Adrenal gland (tissue), 12 donors: Measurements from ENCODE around the gene UBR1. TPM values are rescaled to one million over a fixed set of nuclear protein-coding genes. Genes with fewer than 3 reads are reported as not detected.

Experiments
- DNase-seq, 7 donors: peaks; one replicate each; pipeline ENCODE4 v3.0.0-alpha.2; 2019 to 2020
- H3K27ac ChIP-seq, 5 donors: fragments of 200-600 bp; sonication (generic) in 4 of 5; 1 replicate in 3 of 5; 2 replicates in 2 of 5; pipeline versions ENCODE4 v1.5.1 to v1.8.0; 2016 to 2020; ENCODE audit warnings: mild to moderate bottlenecking in 1 of 5
- H3K27me3 ChIP-seq: fragments of 200-600 bp; 2 replicates; pipeline ENCODE4 v1.8.0; 2021
- H3K36me3 ChIP-seq, 2 donors: fragments of 200-600 bp; replicated peaks in 1 of 2; 1 replicate in 1 of 2; 2 replicates in 1 of 2; pipeline versions ENCODE4 v1.5.1 to v1.8.0; 2018 to 2022
- H3K4me1 ChIP-seq, 2 donors: fragments of 200-600 bp; replicated peaks in 1 of 2; 1 replicate in 1 of 2; 2 replicates in 1 of 2; pipeline versions ENCODE4 v1.5.1 to v1.8.0; 2018 to 2021
- H3K4me3 ChIP-seq, 4 donors: fragments of 200-600 bp; sonication (generic) in 3 of 4; one replicate each; pipeline ENCODE4 v1.5.1; 2016 to 2018
- H3K9me3 ChIP-seq, 3 donors: fragments of 200-600 bp; sonication (generic) in 1 of 3; replicated peaks in 1 of 3; 1 replicate in 2 of 3; 2 replicates in 1 of 3; pipeline versions ENCODE4 v1.5.1 to v1.8.0; 2016 to 2021
- POLR2A ChIP-seq, 2 donors: fragments of 450-650 bp; IDR thresholded peaks; one replicate each; pipeline ENCODE4 v1.6.1; 2017; ENCODE audit warnings: antibody characterized with exemption in 2 of 2, mild to moderate bottlenecking in 2 of 2, moderate library complexity in 1 of 2
- WGBS, 4 donors: extraction: QIAGEN DNeasy Blood & Tissue Kit in 2 of 4; methylation state at CpG; one replicate each; pipeline versions ENCODE4 v1.1.5 to v1.1.7; 2013 to 2017; 5-methylcytosine and 5-hydroxymethylcytosine counted together
- intact Hi-C, 2 donors: fragments of 100-400 bp; cut with DNase I; formaldehyde crosslinking; loops; one replicate each; pipeline versions ENCODE4 v1.14.1 to v1.15.0; 2022 to 2023
- polyA plus RNA-seq, 3 donors: library from polyadenylated mRNA; stranded (reverse); fragments of 200-250 nt in 2 of 3; fragments of 350-450 nt in 1 of 3; fragmentation: Illumina TruSeq in 1 of 3; extraction: RNeasy Lipid Tissue Mini Kit (QIAGEN cat#74804) in 1 of 3; gene quantifications; one replicate each; pipeline ENCODE4 v1.2.3, GENCODE V29; 2013 to 2014
- total RNA-seq, 9 donors: library from RNA; depleted of rRNA in 4 of 9; stranded (reverse); fragments of >200 nt in 4 of 9; fragments of 120-200 nt in 1 of 9; fragmentation: NEBNext Ultra II Directional in 1 of 9; extraction: Animal tissue kit (Norgen Biotek cat#: 25700) in 1 of 9; gene quantifications; one replicate each; pipeline versions ENCODE4 v1.1.0 to v1.2.4, GENCODE V29; 2013 to 2023
- TF ChIP-seq, protein P1 (sequence below), 6 experiments: fragments of 450-650 bp in 4 of 6; fragments of 200-600 bp in 2 of 6; sonication (generic) in 1 of 6; IDR thresholded peaks; 1 replicate in 5 of 6; 2 replicates in 1 of 6; pipeline versions ENCODE4 v1.5.1 to v1.8.0; 2016 to 2021; ENCODE audit warnings: antibody characterized with exemption in 6 of 6, mild to moderate bottlenecking in 2 of 6, moderate library complexity in 1 of 6
- donor health status: healthy with polysubstance abuse.
- donor health status: Bipolar disorder and iron deficiency.
- donor health status: DM: yes; HTN: yes; CAD: no.
- donor health status: DM: no; HTN: no; CAD: no.
- donor health status: DM: no; HTN: no; CAD: no.
- donor health status: DM: yes; HTN: yes; CAD: no.

Gene UBR1
- total and polyA plus RNA-seq, 12 donors = 3.9 to 37.9 (median 21.6) TPM

GRCh38 chr15:43105077-43105736 is 631 bp downstream of the UBR1 start:
- peaks cover 0 to 11% of the 10 kb centered on the region in 2 donors for H3K36me3 ChIP-seq
- intact Hi-C loops = no loop called here
- TF ChIP-seq POLR2A (IDR thresholded peaks at IDR 0.05) = no peak
- TF ChIP-seq, protein P1, sequence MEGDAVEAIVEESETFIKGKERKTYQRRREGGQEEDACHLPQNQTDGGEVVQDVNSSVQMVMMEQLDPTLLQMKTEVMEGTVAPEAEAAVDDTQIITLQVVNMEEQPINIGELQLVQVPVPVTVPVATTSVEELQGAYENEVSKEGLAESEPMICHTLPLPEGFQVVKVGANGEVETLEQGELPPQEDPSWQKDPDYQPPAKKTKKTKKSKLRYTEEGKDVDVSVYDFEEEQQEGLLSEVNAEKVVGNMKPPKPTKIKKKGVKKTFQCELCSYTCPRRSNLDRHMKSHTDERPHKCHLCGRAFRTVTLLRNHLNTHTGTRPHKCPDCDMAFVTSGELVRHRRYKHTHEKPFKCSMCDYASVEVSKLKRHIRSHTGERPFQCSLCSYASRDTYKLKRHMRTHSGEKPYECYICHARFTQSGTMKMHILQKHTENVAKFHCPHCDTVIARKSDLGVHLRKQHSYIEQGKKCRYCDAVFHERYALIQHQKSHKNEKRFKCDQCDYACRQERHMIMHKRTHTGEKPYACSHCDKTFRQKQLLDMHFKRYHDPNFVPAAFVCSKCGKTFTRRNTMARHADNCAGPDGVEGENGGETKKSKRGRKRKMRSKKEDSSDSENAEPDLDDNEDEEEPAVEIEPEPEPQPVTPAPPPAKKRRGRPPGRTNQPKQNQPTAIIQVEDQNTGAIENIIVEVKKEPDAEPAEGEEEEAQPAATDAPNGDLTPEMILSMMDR (IDR thresholded peaks at IDR 0.05) = peak in 1 of 6 experiments; percentile 2
- peak overlapping the region in 4 of 5 donors; percentile 53 to 92 (median 74) for H3K27ac ChIP-seq
- 9 to 12% (median 11%) methylated on average over 11 of the region's 11 CpGs for WGBS, 4 donors
- H3K4me1 ChIP-seq = peaks cover 4 to 23% of the 10 kb centered on the region in 2 donors
- no peaks in the 10 kb centered on the region for H3K27me3 ChIP-seq
- peak in 5 of 7 donors; percentile 13 to 60 (median 19) for DNase-seq
- no peaks in the 10 kb centered on the region for H3K9me3 ChIP-seq
- H3K4me3 ChIP-seq = peak overlapping the region; percentile 24 to 78 (median 61)

DNA sequence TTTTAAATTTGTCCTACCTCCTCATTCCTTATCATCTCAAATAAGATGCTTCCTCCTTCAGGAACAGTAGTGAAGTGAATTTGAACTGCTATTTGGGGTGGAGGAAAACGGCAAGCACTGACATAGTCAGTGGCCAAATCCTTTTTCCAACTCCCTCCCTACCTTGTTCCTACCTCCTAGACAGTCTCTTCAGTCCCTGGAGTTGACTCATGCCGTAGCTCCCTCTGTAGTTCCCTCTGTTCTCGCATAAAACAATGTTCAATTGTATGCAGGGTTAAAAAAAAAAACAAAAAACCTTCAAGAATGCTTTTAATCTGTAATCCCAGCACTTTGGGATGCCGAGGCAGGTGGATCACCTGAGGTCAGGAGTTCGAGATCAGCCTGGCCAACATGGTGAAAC is 1.4 kb downstream of the UBR1 start:
- peak overlapping the region in 1 of 5 donors; percentile 92 for H3K27ac ChIP-seq
- no peaks in the 10 kb centered on the region for H3K27me3 ChIP-seq
- H3K36me3 ChIP-seq = peaks cover 0 to 13% of the 10 kb centered on the region in 2 donors
- DNase-seq = no peak
- WGBS, 4 donors = 58 to 79% (median 68%) methylated on average over 5 of the region's 5 CpGs
- no peaks in the 10 kb centered on the region for H3K9me3 ChIP-seq
- H3K4me1 ChIP-seq = peaks cover 4 to 23% of the 10 kb centered on the region in 2 donors
- TF ChIP-seq, protein P1 (IDR thresholded peaks at IDR 0.05) = no peak
- no peak for TF ChIP-seq POLR2A (IDR thresholded peaks at IDR 0.05)
- no peak overlapping the region for H3K4me3 ChIP-seq
- intact Hi-C loops = no loop called here

GRCh38 chr15:43103907-43104306 is 1.9 kb downstream of the UBR1 start:
- Histone ChIP-seq H3K4me3 (no peak overlapping the region), H3K9me3 (no peaks in the 10 kb centered on the region), H3K4me1 (peaks cover 4 to 23% of the 10 kb centered on the region in 2 donors), H3K27me3 (no peaks in the 10 kb centered on the region), H3K36me3 (peaks cover 0 to 13% of the 10 kb centered on the region in 2 donors), H3K27ac (no peak overlapping the region)
- 63 to 71% (median 67%) methylated on average over 1 of the region's 1 CpG for WGBS, 4 donors
- DNase-seq = no peak
- TF ChIP-seq, protein P1 (IDR thresholded peaks at IDR 0.05) = no peak
- no peak for TF ChIP-seq POLR2A (IDR thresholded peaks at IDR 0.05)
- intact Hi-C loops = no loop called here

- 75 to 100% (median 89%) methylated on average over 1 of the region's 1 CpG for WGBS, 4 donors
Measured at GRCh38 chr15:43102187-43102586, 3.7 kb downstream of the UBR1 start.

More at GRCh38 chr15:43102187-43102586, 3.7 kb downstream of the UBR1 start:
- H3K36me3 ChIP-seq = peaks cover 0 to 13% of the 10 kb centered on the region in 2 donors
- no peaks in the 10 kb centered on the region for H3K27me3 ChIP-seq
- TF ChIP-seq POLR2A (IDR thresholded peaks at IDR 0.05) = no peak
- TF ChIP-seq, protein P1 (IDR thresholded peaks at IDR 0.05) = no peak
- H3K4me1 ChIP-seq = peaks cover 4 to 23% of the 10 kb centered on the region in 2 donors
- no peaks in the 10 kb centered on the region for H3K9me3 ChIP-seq
- intact Hi-C loops = no loop called here
- H3K27ac ChIP-seq = no peak overlapping the region
- no peak overlapping the region for H3K4me3 ChIP-seq
- DNase-seq = no peak
